Measurements from ENCODE around the gene ATP5F1B. TPM values are rescaled to one million over a fixed set of nuclear protein-coding genes. Genes with fewer than 3 reads are reported as not detected.

Gene ATP5F1B
- total and polyA plus RNA-seq, 2 donors from 2014 or later = 568 to 1,584 TPM

DNA sequence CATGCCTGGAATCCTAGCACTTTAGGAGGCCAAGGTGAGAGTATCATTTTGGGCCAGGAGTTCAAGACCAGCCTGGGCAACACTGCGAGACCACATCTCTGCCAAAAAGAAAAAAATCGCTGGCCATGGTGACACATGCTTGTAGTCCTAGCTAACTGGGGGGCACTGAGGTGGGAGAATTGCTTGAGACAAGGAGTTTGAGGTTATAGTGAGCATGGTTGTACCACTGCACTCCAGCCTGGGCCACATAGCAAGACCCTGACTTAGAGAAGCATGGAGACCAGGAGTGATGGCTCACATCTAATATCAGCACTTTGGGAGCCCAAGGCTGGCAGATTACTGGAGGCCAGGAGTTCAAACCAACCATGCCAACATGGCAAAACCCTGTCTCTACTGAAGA lies 33.1 kb upstream of the ATP5F1B start:
- FAIRE-seq = no peak
- H3K9me3 ChIP-seq (ENCODE audit: control insufficient read depth in 2 of 3, insufficient read depth in 1 of 3, low read length in 3 of 3) = no peaks in the 10 kb centered on the region
- no peaks in the 10 kb centered on the region for H3K27me3 ChIP-seq (ENCODE audit: control insufficient read depth, insufficient read depth, low read length)
- H3K36me3 ChIP-seq (ENCODE audit: control insufficient read depth in 2 of 3, insufficient read depth in 3 of 3, low read length in 3 of 3) = no peaks in the 10 kb centered on the region
- H3K9ac ChIP-seq (ENCODE audit: low read length in 3 of 3) = no peak overlapping the region
- TF ChIP-seq, protein P1, sequence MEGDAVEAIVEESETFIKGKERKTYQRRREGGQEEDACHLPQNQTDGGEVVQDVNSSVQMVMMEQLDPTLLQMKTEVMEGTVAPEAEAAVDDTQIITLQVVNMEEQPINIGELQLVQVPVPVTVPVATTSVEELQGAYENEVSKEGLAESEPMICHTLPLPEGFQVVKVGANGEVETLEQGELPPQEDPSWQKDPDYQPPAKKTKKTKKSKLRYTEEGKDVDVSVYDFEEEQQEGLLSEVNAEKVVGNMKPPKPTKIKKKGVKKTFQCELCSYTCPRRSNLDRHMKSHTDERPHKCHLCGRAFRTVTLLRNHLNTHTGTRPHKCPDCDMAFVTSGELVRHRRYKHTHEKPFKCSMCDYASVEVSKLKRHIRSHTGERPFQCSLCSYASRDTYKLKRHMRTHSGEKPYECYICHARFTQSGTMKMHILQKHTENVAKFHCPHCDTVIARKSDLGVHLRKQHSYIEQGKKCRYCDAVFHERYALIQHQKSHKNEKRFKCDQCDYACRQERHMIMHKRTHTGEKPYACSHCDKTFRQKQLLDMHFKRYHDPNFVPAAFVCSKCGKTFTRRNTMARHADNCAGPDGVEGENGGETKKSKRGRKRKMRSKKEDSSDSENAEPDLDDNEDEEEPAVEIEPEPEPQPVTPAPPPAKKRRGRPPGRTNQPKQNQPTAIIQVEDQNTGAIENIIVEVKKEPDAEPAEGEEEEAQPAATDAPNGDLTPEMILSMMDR (IDR thresholded peaks at IDR 0.05; ENCODE audit: borderline replicate concordance, extremely low read depth, insufficient read depth) = no peak
- no peak overlapping the region for H3K4me3 ChIP-seq (ENCODE audit: low read length in 3 of 3)
- H3K4me1 ChIP-seq (ENCODE audit: control insufficient read depth in 2 of 3, insufficient read depth in 2 of 3, low read depth in 1 of 3, low read length in 3 of 3) = peaks cover 0 to 10% (median 9%) of the 10 kb centered on the region in 3 donors
- peak in 1 of 5 donors; percentile 2 for DNase-seq
- intact Hi-C loops (cut with DNase I) = no loop called here
- no peak overlapping the region for H3K27ac ChIP-seq (ENCODE audit: low read depth in 2 of 2, low read length in 2 of 2)

DNA sequence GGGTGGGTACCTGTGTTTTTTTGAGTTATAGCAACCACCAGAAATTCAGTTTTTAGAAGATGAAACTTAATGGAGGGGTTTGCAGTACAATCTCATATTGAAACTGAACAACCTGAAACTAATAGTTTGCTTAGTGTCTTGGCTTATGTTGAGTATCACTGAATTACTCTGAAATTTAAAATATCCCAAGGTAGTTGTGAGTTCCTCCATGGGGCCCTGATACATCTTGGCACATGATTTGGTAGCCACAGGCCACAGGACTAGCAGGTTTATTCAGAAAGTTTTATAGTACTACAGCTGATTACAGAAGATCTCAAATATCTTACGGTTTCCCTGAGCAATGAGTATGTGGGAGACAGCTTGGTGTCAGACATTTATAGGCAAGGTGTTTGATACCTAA lies 31.9 kb upstream of the ATP5F1B start:
- intact Hi-C loops (cut with DNase I) = no loop called here
- H3K9me3 ChIP-seq (ENCODE audit: control insufficient read depth in 2 of 3, insufficient read depth in 1 of 3, low read length in 3 of 3) = no peaks in the 10 kb centered on the region
- no peak for DNase-seq
- H3K36me3 ChIP-seq (ENCODE audit: control insufficient read depth in 2 of 3, insufficient read depth in 3 of 3, low read length in 3 of 3) = no peaks in the 10 kb centered on the region
- no peak overlapping the region for H3K27ac ChIP-seq (ENCODE audit: low read depth in 2 of 2, low read length in 2 of 2)
- H3K4me3 ChIP-seq (ENCODE audit: low read length in 3 of 3) = no peak overlapping the region
- H3K4me1 ChIP-seq (ENCODE audit: control insufficient read depth in 2 of 3, insufficient read depth in 2 of 3, low read depth in 1 of 3, low read length in 3 of 3) = peaks cover 0 to 10% (median 9%) of the 10 kb centered on the region in 3 donors
- no peak for FAIRE-seq
- H3K27me3 ChIP-seq (ENCODE audit: control insufficient read depth, insufficient read depth, low read length) = no peaks in the 10 kb centered on the region
- H3K9ac ChIP-seq (ENCODE audit: low read length in 3 of 3) = no peak overlapping the region
- TF ChIP-seq, protein P1 (IDR thresholded peaks at IDR 0.05; ENCODE audit: borderline replicate concordance, extremely low read depth, insufficient read depth) = no peak

DNA sequence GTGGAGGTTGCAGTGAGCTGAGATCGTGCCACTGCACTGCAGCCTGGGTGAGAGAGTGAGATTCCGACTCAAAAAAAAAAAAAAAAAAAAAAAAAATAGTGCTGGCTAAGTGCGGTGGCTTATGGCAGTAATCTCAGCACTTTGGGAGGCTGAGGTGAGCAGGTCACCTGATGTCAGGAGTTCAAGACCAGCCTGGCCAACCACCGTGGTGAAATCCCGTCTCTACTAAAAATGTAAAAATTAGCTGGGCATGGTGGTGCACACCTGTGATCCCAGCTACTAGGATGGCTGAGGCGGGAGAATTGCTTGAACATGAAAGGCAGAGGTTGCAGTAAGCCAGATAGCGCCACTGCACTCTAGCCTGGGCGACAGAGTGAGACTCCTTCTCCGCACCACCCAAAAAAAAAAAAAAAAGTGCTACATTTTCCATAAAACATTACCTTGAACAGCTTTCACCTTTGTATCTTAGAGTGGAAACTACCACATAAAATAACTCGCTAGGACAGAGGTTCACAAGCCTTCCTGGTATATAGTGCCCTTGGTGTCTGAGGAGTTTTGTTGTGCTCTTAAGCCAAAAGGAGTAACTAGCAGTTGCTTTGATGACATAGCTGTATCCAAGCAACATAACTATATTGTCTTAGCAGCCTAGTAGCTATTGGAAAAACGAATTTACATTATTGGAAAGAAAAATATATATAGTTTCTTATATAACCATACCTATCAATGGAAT lies 31.2 kb upstream of the ATP5F1B start:
- no peak for DNase-seq

More for the DNA sequence above, 31.2 kb upstream of the ATP5F1B start:
- Histone ChIP-seq H3K4me1 (ENCODE audit: control insufficient read depth in 2 of 3, insufficient read depth in 2 of 3, low read depth in 1 of 3, low read length in 3 of 3) (peaks cover 0 to 9% (median 6%) of the 10 kb centered on the region in 3 donors), H3K4me3 (ENCODE audit: low read length in 3 of 3) (no peak overlapping the region), H3K36me3 (ENCODE audit: control insufficient read depth in 2 of 3, insufficient read depth in 3 of 3, low read length in 3 of 3) (no peaks in the 10 kb centered on the region), H3K27me3 (ENCODE audit: control insufficient read depth, insufficient read depth, low read length) (no peaks in the 10 kb centered on the region), H3K27ac (ENCODE audit: low read depth in 2 of 2, low read length in 2 of 2) (no peak overlapping the region), H3K9ac (ENCODE audit: low read length in 3 of 3) (no peak overlapping the region), H3K9me3 (ENCODE audit: control insufficient read depth in 2 of 3, insufficient read depth in 1 of 3, low read length in 3 of 3) (no peaks in the 10 kb centered on the region)
- intact Hi-C loops (cut with DNase I) = no loop called here
- TF ChIP-seq, protein P1 (IDR thresholded peaks at IDR 0.05; ENCODE audit: borderline replicate concordance, extremely low read depth, insufficient read depth) = no peak
- no peak for FAIRE-seq

Measured in kidney (tissue), 14 donors.